ELR (cell line): ENCODE measurements around the gene FTSJ1.
A peak's percentile ranks its signal among the peaks of the same experiment; 100 is the strongest.
"Not testable (repeated sequence)": the region's sequence is repeated elsewhere in the genome, so short reads cannot be mapped to it uniquely, and the experiment has no call there.

Experiments used
- DNase-seq: peaks from one replicate; pipeline ENCODE4 v3.0.0-alpha.2; 2015; ENCODE audit warnings: low read depth

FTSJ1 gene

GRCh38 chrX:48523682-48524081, 47.7 kb downstream of the FTSJ1 start:
- no peak for DNase-seq

- not testable (repeated sequence) for DNase-seq
These were observed 49.9 kb downstream of the FTSJ1 start for GRCh38 chrX:48525853-48526252.

- DNase-seq = peak; percentile 14
These were observed 54.7 kb downstream of the FTSJ1 start for GRCh38 chrX:48530736-48531135.

GRCh38 chrX:48531358-48531959, 55.5 kb downstream of the FTSJ1 start:
- DNase-seq = peak; percentile 78

GRCh38 chrX:48532161-48532560, 56.2 kb downstream of the FTSJ1 start:
- DNase-seq = no peak

GRCh38 chrX:48533165-48533564, 57.2 kb downstream of the FTSJ1 start:
- no peak for DNase-seq
